WTC11 (cell line): ENCODE data around the gene DGKH. TPM values are rescaled to one million over a fixed set of nuclear protein-coding genes. Genes with fewer than 3 reads are reported as not detected.
"Not testable (repeated sequence)": the region's sequence is repeated elsewhere in the genome, so short reads cannot be mapped to it uniquely, and the experiment has no call there.

Source experiments
- ATAC-seq: fragments of 200-7000 bp; cut with Tn5 transposase; 2 replicates; pipeline ENCODE4 v1.10.0; 2021; ENCODE audit warnings: mild to moderate bottlenecking, moderate library complexity
- CTCF ChIA-PET: fragments of 300-600 bp; sonication (Branson Sonifier 250); formaldehyde crosslinking; loops from one replicate; lab custom pipeline; 2021; ENCODE audit warnings: antibody characterized with exemption; lab: Charles Lee
- POLR2A ChIA-PET: fragments of 350-600 bp; sonication (Branson Sonifier 250); formaldehyde crosslinking; loops from one replicate; lab custom pipeline; 2021; ENCODE audit warnings: antibody characterized with exemption; lab: Charles Lee
- DNase-seq: peaks from one replicate; pipeline ENCODE4 v3.0.0; 2021; ENCODE audit warnings: low spot score
- H3K27ac Mint-ChIP-seq: 2 replicates; pipeline ENCODE4 v1.8.0; 2021; ENCODE audit warnings: mixed read lengths
- H3K27me3 Mint-ChIP-seq: 2 replicates; pipeline ENCODE4 v1.8.0; 2021; ENCODE audit warnings: low read depth, mild to moderate bottlenecking, moderate library complexity, mixed read lengths
- H3K36me3 Mint-ChIP-seq: 2 replicates; pipeline ENCODE4 v1.8.0; 2021; ENCODE audit warnings: mixed read lengths
- H3K4me1 Mint-ChIP-seq: 2 replicates; pipeline ENCODE4 v1.8.0; 2022; ENCODE audit warnings: mixed read lengths
- H3K4me3 Mint-ChIP-seq: 2 replicates; pipeline ENCODE4 v1.8.0; 2021; ENCODE audit warnings: mild to moderate bottlenecking, moderate library complexity, mixed read lengths
- H3K9me3 Mint-ChIP-seq: 2 replicates; pipeline ENCODE4 v1.8.0; 2021; ENCODE audit warnings: mixed read lengths
- AR ChIP-seq: fragments of 250-450 bp; sonication (Bioruptor Pico); IDR thresholded peaks from 2 replicates; pipeline ENCODE4 v1.9.0; 2021; ENCODE audit warnings: mild to moderate bottlenecking
- CTCF ChIP-seq: fragments of 200-600 bp; IDR thresholded peaks from 2 replicates; pipeline ENCODE4 v1.8.0; 2022; ENCODE audit warnings: antibody characterized with exemption
- GRHL2 ChIP-seq: fragments of 250-450 bp; sonication (Bioruptor Pico); IDR thresholded peaks from 2 replicates; pipeline ENCODE4 v1.8.0; 2022; ENCODE audit warnings: mild to moderate bottlenecking, moderate library complexity; ENCODE audit not compliant: insufficient replicate concordance, severe bottlenecking
- IRF2 ChIP-seq: sonication (generic); formaldehyde crosslinking; IDR thresholded peaks from 2 replicates; pipeline ENCODE4 v1.8.0; 2022; ENCODE audit warnings: low read depth, missing genetic modification reagents, borderline replicate concordance
- JAZF1 ChIP-seq: fragments of 250-450 bp; sonication (Bioruptor Pico); IDR thresholded peaks from 2 replicates; pipeline ENCODE4 v1.9.0; 2021; ENCODE audit warnings: moderate library complexity, mild to moderate bottlenecking, inconsistent platforms
- KAT7 ChIP-seq: sonication (generic); formaldehyde crosslinking; IDR thresholded peaks from 2 replicates; pipeline ENCODE4 v1.8.1; 2023; ENCODE audit warnings: missing genetic modification reagents, mild to moderate bottlenecking, borderline replicate concordance
- OVOL2 ChIP-seq: fragments of 250-450 bp; sonication (Bioruptor Pico); IDR thresholded peaks from 2 replicates; pipeline ENCODE4 v1.9.0; 2021; ENCODE audit warnings: mild to moderate bottlenecking, borderline replicate concordance
- SMAD3 ChIP-seq: sonication (generic); formaldehyde crosslinking; IDR thresholded peaks from 2 replicates; pipeline ENCODE4 v1.8.0; 2022; ENCODE audit warnings: missing genetic modification reagents, mild to moderate bottlenecking, borderline replicate concordance
- TEAD4 ChIP-seq: sonication (generic); formaldehyde crosslinking; IDR thresholded peaks from 2 replicates; pipeline ENCODE4 v1.8.0; 2022; ENCODE audit warnings: mild to moderate bottlenecking, missing genetic modification reagents
- ZNF138 ChIP-seq: sonication (generic); formaldehyde crosslinking; conservative IDR thresholded peaks from 2 replicates; pipeline ENCODE4 v1.8.1; 2022; ENCODE audit warnings: mild to moderate bottlenecking, moderate library complexity, missing genetic modification reagents
- ZNF232 ChIP-seq: sonication (generic); formaldehyde crosslinking; IDR thresholded peaks from 2 replicates; pipeline ENCODE4 v1.8.0; 2022; ENCODE audit warnings: mild to moderate bottlenecking, missing genetic modification reagents
- ZSCAN18 ChIP-seq: fragments of 250-450 bp; sonication (Bioruptor Pico); IDR thresholded peaks from 2 replicates; pipeline ENCODE4 v2.1.2; 2022; ENCODE audit warnings: mild to moderate bottlenecking, moderate library complexity
- total RNA-seq: library from RNA; stranded (reverse); gene quantifications from 3 replicates; pipeline ENCODE4 v1.2.3, GENCODE V29; 2021
- TF ChIP-seq, protein P1 (sequence below): sonication (generic); formaldehyde crosslinking; conservative IDR thresholded peaks from 2 replicates; pipeline ENCODE4 v1.8.1; 2022; ENCODE audit warnings: mild to moderate bottlenecking, missing genetic modification reagents

DGKH gene
- total RNA-seq, 1 experiment from 2014 or later = 7.6 TPM

DNA sequence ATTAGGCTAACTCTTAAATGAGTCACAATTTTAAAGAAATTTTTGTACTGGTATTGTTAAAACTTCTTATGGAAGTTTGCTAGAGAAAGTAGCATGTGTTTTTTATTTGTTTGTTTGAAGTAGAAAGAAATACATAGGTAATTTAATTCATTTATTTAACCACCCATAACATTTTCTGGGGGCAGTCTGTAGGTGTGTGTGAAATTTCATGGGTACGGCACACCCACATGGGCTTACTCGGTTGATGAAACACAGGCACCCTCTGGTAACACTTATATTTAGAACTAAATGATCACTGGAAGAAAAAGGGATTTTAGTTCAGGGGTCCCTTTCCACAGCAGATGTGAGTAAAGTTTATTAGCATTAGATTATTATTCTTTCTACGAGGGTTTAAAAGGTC lies 88.1 kb downstream of the DGKH start (continued):
- TF ChIP-seq ZSCAN18 (CRISPR knock-in tag) = no peak
- no peak for TF ChIP-seq KAT7 (CRISPR knock-in tag)

- no peak for TF ChIP-seq IRF2 (CRISPR knock-in tag)
- TF ChIP-seq SMAD3 (CRISPR knock-in tag) = no peak
- TF ChIP-seq AR (CRISPR knock-in tag) = no peak
- no peak for TF ChIP-seq CTCF
- TF ChIP-seq, protein P1, sequence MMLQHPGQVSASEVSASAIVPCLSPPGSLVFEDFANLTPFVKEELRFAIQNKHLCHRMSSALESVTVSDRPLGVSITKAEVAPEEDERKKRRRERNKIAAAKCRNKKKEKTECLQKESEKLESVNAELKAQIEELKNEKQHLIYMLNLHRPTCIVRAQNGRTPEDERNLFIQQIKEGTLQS (CRISPR knock-in tag) = no peak
- TF ChIP-seq GRHL2 = no peak
- no peak for TF ChIP-seq OVOL2 (CRISPR knock-in tag)
- no peak for DNase-seq
- Mint-ChIP-seq H3K27me3 (no peaks in the 10 kb centered on the region), H3K27ac (no peak overlapping the region), H3K4me1 (no peaks in the 10 kb centered on the region; the same call in 1 of the 2 replicates), H3K9me3 (peaks cover 10% of the 10 kb centered on the region), H3K4me3 (no peak overlapping the region), H3K36me3 (peaks cover 10% of the 10 kb centered on the region)
- CTCF ChIA-PET = no interaction called here
- POLR2A ChIA-PET = no interaction called here
- no peak for ATAC-seq
Observed at GRCh38 chr13:42137856-42138537, 89.5 kb downstream of the DGKH start.

DNA sequence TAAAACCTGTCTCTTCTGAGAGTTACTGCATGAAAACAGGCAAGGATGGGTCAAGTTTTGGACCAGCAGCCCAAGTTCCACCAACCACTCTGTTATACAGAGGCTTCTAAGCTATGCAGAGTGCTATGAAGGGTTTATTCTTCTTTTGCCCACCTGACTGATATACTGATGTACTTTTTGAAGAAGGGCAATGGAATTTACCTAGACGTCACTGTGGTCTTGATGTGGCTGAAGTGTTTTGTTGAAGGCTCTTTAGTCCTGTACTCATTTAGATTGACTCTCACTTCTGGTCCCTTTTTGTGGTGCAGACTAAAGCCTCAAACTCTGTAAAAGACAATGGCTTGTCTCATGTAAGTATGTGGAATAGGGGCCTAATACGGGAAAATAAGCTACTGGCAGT lies 92.0 kb downstream of the DGKH start:
- ChIA-PET POLR2A (no interaction called here), CTCF (no interaction called here)
- Mint-ChIP-seq H3K27ac (no peak overlapping the region), H3K27me3 (no peaks in the 10 kb centered on the region), H3K9me3 (peaks cover 10% of the 10 kb centered on the region), H3K4me1 (no peaks in the 10 kb centered on the region), H3K4me3 (no peak overlapping the region), H3K36me3 (peaks cover 10% of the 10 kb centered on the region)
- TF ChIP-seq ZNF138 (CRISPR knock-in tag) (no peak), ZNF232 (CRISPR knock-in tag) (no peak), TEAD4 (CRISPR knock-in tag) (no peak), JAZF1 (CRISPR knock-in tag) (no peak)
- no peak for ATAC-seq
- DNase-seq = no peak

DNA sequence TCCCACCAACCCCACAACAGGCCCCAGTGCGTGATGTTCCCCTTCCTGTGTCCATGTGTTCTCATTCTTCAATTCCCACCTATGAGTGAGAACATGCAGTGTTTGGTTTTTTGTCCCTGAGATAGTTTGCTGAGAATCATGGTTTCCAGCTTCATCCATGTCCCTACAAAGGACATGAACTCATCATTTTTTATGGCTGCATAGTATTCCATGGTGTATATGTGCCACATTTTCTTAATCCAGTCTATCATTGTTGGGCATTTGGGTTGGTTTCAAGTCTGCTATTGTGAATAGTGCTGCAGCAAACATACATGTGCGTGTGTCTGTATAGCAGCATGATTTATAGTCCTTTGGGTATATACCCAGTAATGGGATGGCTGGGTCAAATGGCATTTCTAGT lies 92.6 kb downstream of the DGKH start:
- H3K36me3 Mint-ChIP-seq, H3K27ac Mint-ChIP-seq, H3K27me3 Mint-ChIP-seq, ATAC-seq, H3K4me1 Mint-ChIP-seq, POLR2A ChIA-PET, CTCF ChIA-PET, H3K4me3 Mint-ChIP-seq, DNase-seq: not testable (repeated sequence)
- peaks cover 10% of the 10 kb centered on the region for H3K9me3 Mint-ChIP-seq
